ENCODE measurements around the gene ARRDC1. TPM values are rescaled to one million over a fixed set of nuclear protein-coding genes. Genes with fewer than 3 reads are reported as not detected.

Gene ARRDC1
- total and polyA plus RNA-seq, 9 of the 15 experiments (the other 6 are each of a cell fraction or from before 2014, with no cell fraction given): 0.21 to 45.3 (median 18.6) TPM

DNA sequence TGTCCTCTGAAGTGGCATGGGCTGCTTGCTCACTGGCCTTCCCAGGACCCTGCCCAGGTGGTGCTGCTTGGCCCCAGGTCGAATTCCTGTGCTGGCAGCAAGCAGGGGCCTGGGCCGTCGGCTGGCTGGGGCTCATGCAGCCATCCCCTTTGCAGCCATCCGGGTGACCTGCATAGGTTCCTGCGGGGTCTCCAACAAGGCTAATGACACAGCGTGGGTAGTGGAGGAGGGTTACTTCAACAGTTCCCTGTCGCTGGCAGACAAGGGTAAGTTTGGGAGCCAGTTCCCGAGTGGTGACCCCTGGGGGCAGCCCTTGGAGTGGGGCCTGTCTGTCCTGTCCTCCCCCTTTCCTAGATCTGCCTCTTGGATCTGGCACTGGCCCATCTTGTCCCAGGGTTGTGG lies 7.3 kb downstream of the ARRDC1 start:
- in situ Hi-C loops (cut with MboI): no loop called here
- no peak for FAIRE-seq
- intact Hi-C loops (cut with micrococcal nuclease): no loop called here
- peaks cover 44% of the 10 kb centered on the region; the same call in 2 of the 3 replicates for H3K36me3 ChIP-seq (ENCODE audit: control insufficient read depth, insufficient read depth, low read length)
- no peak for TF ChIP-seq ZNF445 (CRISPR knock-in tag; IDR thresholded peaks at IDR 0.05; ENCODE audit: low read depth)
- no peak for TF ChIP-seq BRCA1 (IDR thresholded peaks at IDR 0.05)
- peak; percentile 85; the same call in 1 of the 2 replicates for TF ChIP-seq BRCA1 (CRISPR knock-in tag; IDR thresholded peaks at IDR 0.05)
- TF ChIP-seq, protein P1, sequence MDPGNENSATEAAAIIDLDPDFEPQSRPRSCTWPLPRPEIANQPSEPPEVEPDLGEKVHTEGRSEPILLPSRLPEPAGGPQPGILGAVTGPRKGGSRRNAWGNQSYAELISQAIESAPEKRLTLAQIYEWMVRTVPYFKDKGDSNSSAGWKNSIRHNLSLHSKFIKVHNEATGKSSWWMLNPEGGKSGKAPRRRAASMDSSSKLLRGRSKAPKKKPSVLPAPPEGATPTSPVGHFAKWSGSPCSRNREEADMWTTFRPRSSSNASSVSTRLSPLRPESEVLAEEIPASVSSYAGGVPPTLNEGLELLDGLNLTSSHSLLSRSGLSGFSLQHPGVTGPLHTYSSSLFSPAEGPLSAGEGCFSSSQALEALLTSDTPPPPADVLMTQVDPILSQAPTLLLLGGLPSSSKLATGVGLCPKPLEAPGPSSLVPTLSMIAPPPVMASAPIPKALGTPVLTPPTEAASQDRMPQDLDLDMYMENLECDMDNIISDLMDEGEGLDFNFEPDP (CRISPR knock-in tag; IDR thresholded peaks at IDR 0.05): no peak
- TF ChIP-seq POLR2G (IDR thresholded peaks at IDR 0.05; ENCODE audit: low read depth, low read length): peak; percentile 64
- TF ChIP-seq NFIC (IDR thresholded peaks at IDR 0.05): 0 out of 2 replicates have a peak, but pooled peaks have one; percentile 2
- no peak for TF ChIP-seq RBFOX2 (IDR thresholded peaks at IDR 0.05; ENCODE audit: low read depth, low read length)
- H3K79me2 ChIP-seq (ENCODE audit: control insufficient read depth, insufficient read depth, low read length): peaks cover 17% of the 10 kb centered on the region
- no peak overlapping the region for H3K4me3 ChIP-seq
- CTCF ChIA-PET (ENCODE audit: low intra/inter-chr PET ratio): no interaction called here
- H3K9me3 ChIP-seq (replicated peaks; ENCODE audit: control insufficient read depth, insufficient read depth, low read depth, low read length): no peaks in the 10 kb centered on the region
- no peak overlapping the region for H3K27ac ChIP-seq (ENCODE audit: extremely low read depth, low read depth, low read length)
- H2AFZ ChIP-seq (ENCODE audit: low read depth, low read length): no peak overlapping the region
- H4K20me1 ChIP-seq (replicated peaks; ENCODE audit: control insufficient read depth, insufficient read depth, low read length): no peaks in the 10 kb centered on the region; the same call in 1 of the 2 replicates
- peak overlapping the region in 1 of 2 experiments; percentile 77; a peak in 2 of 4 replicates for H3K9ac ChIP-seq (ENCODE audit: insufficient read depth in 1 of 2, low read depth in 2 of 2, low read length in 2 of 2)
- WGBS (ENCODE audit: insufficient coverage, low coverage, missing lambda C conversion rate): 59% methylated on average over 6 of the region's 8 CpGs
- DNase-seq (ENCODE audit: extremely low read depth in 1 of 4, low spot score in 3 of 4): no peak
- POLR2A ChIA-PET: no interaction called here
- ATAC-seq: no peak
- H3K4me1 ChIP-seq (replicated peaks in 1 of 2; ENCODE audit: control insufficient read depth in 2 of 2, insufficient read depth in 2 of 2, low read length in 2 of 2): peaks cover 20 to 54% of the 10 kb centered on the region in 2 experiments; a peak in 4 of 5 replicates
- peaks cover 6% of the 10 kb centered on the region for H3K9me1 ChIP-seq (ENCODE audit: control insufficient read depth, insufficient read depth, low read length)
- H3K27me3 ChIP-seq (ENCODE audit: control insufficient read depth in 2 of 2, insufficient read depth in 2 of 2, low read length in 2 of 2): no peaks in the 10 kb centered on the region
- no TSS peak for BruUV-seq (replicated peaks)
- no peak overlapping the region for H3K4me2 ChIP-seq (ENCODE audit: insufficient read depth, low read length)

Measured in K562 (cell line).